ENCODE data around the gene LANCL2.

- TF ChIP-seq, protein P1, sequence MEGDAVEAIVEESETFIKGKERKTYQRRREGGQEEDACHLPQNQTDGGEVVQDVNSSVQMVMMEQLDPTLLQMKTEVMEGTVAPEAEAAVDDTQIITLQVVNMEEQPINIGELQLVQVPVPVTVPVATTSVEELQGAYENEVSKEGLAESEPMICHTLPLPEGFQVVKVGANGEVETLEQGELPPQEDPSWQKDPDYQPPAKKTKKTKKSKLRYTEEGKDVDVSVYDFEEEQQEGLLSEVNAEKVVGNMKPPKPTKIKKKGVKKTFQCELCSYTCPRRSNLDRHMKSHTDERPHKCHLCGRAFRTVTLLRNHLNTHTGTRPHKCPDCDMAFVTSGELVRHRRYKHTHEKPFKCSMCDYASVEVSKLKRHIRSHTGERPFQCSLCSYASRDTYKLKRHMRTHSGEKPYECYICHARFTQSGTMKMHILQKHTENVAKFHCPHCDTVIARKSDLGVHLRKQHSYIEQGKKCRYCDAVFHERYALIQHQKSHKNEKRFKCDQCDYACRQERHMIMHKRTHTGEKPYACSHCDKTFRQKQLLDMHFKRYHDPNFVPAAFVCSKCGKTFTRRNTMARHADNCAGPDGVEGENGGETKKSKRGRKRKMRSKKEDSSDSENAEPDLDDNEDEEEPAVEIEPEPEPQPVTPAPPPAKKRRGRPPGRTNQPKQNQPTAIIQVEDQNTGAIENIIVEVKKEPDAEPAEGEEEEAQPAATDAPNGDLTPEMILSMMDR (conservative IDR thresholded peaks at IDR 0.05): no peak
- TF ChIP-seq EZH2 (IDR thresholded peaks at IDR 0.05; ENCODE audit: low read depth): no peak
These were observed 58.8 kb downstream of the LANCL2 start for GRCh38 chr7:55423891-55424290.

Data from PC-9 (cell line).